Karpas-422 (cell line): ENCODE results near the gene SIX3. TPM values are rescaled to one million over a fixed set of nuclear protein-coding genes. Genes with fewer than 3 reads are reported as not detected.

ENCODE experiments used
- DNase-seq: peaks from one replicate; pipeline ENCODE4 v3.0.0-alpha.2; 2015
- H2AFZ ChIP-seq: fragments of 200-600 bp; sonication (generic); 2 replicates; pipeline ENCODE4 v1.6.1; 2014; ENCODE audit warnings: antibody characterized with exemption, low read length, mixed read lengths
- H3K27ac ChIP-seq: fragments of 200-600 bp; sonication (generic); 2 replicates; pipeline ENCODE4 v1.5.1; 2014; ENCODE audit warnings: mild to moderate bottlenecking, low read length, moderate library complexity
- H3K27me3 ChIP-seq: fragments of 200-600 bp; sonication (generic); 2 replicates; pipeline ENCODE4 v1.6.1; 2014; ENCODE audit warnings: low read length, mixed read lengths
- H3K36me3 ChIP-seq: fragments of 200-600 bp; sonication (generic); 2 replicates; pipeline ENCODE4 v1.6.1; 2014; ENCODE audit warnings: low read length, mixed read lengths; ENCODE audit not compliant: insufficient read depth
- H3K4me1 ChIP-seq: fragments of 200-600 bp; sonication (generic); 2 replicates; pipeline ENCODE4 v1.6.1; 2014; ENCODE audit warnings: mild to moderate bottlenecking, low read length, mixed read lengths
- H3K4me2 ChIP-seq: fragments of 200-600 bp; sonication (generic); 2 replicates; pipeline ENCODE4 v1.6.1; 2014; ENCODE audit warnings: low read length, low read depth, mild to moderate bottlenecking; ENCODE audit not compliant: poor library complexity, severe bottlenecking
- H3K4me3 ChIP-seq: fragments of 200-600 bp; sonication (generic); 2 replicates; pipeline ENCODE4 v1.5.1; 2014; ENCODE audit warnings: mild to moderate bottlenecking, antibody characterized with exemption, low read length, mixed read lengths
- H3K79me2 ChIP-seq: fragments of 200-600 bp; sonication (generic); 2 replicates; pipeline ENCODE4 v1.6.1; 2014; ENCODE audit warnings: mild to moderate bottlenecking, low read length, mixed read lengths
- H3K9ac ChIP-seq: fragments of 200-600 bp; sonication (generic); 2 replicates; pipeline ENCODE4 v1.6.0; 2014; ENCODE audit warnings: low read length
- H3K9me2 ChIP-seq: fragments of 200-600 bp; sonication (generic), shearing (Covaris generic); replicated peaks from 2 replicates; pipeline ENCODE4 v1.6.0; 2014; ENCODE audit warnings: mild to moderate bottlenecking, low read length, moderate library complexity; ENCODE audit not compliant: insufficient read depth
- H3K9me3 ChIP-seq: fragments of 300-700, 200-600 bp; sonication (generic); 2 replicates; pipeline ENCODE4 v1.6.1; 2014; ENCODE audit warnings: low read length, mixed read lengths
- H4K20me1 ChIP-seq: fragments of 200-600 bp; sonication (generic); 2 replicates; pipeline ENCODE4 v1.6.1; 2014; ENCODE audit warnings: mild to moderate bottlenecking, antibody characterized with exemption, low read length, low read depth; ENCODE audit not compliant: insufficient read depth
- total RNA-seq: library from RNA; depleted of rRNA; stranded (reverse); fragments of >200 nt; shearing (Covaris generic); gene quantifications from 2 replicates; pipeline ENCODE4 v1.2.3, GENCODE V29; 2014; ENCODE audit warnings: low replicate concordance

SIX3 gene
- total RNA-seq, 1 experiment from 2014 or later: not detected

GRCh38 chr2:44933434-44933951 lies 8.0 kb upstream of the SIX3 start:
- no peak overlapping the region for H2AFZ ChIP-seq
- no peak overlapping the region for H3K4me2 ChIP-seq
- no peaks in the 10 kb centered on the region for H3K79me2 ChIP-seq
- H3K4me3 ChIP-seq: no peak overlapping the region
- H3K27me3 ChIP-seq: no peaks in the 10 kb centered on the region
- no peaks in the 10 kb centered on the region for H3K9me2 ChIP-seq
- H3K9ac ChIP-seq: no peak overlapping the region
- no peaks in the 10 kb centered on the region for H3K9me3 ChIP-seq
- no peaks in the 10 kb centered on the region for H3K4me1 ChIP-seq
- no peaks in the 10 kb centered on the region for H3K36me3 ChIP-seq
- H3K27ac ChIP-seq: no peak overlapping the region
- H4K20me1 ChIP-seq: no peaks in the 10 kb centered on the region
- no peak for DNase-seq

- Histone ChIP-seq H2AFZ (no peak overlapping the region), H3K79me2 (no peaks in the 10 kb centered on the region), H3K4me3 (no peak overlapping the region), H3K4me1 (no peaks in the 10 kb centered on the region), H3K9me2 (no peaks in the 10 kb centered on the region), H3K27ac (no peak overlapping the region), H3K9me3 (no peaks in the 10 kb centered on the region), H3K9ac (no peak overlapping the region), H3K36me3 (no peaks in the 10 kb centered on the region), H3K27me3 (no peaks in the 10 kb centered on the region), H3K4me2 (no peak overlapping the region), H4K20me1 (no peaks in the 10 kb centered on the region)
- DNase-seq: no peak
Observed at GRCh38 chr2:44934038-44934982, 7.2 kb upstream of the SIX3 start.

GRCh38 chr2:44934983-44935728 lies 6.3 kb upstream of the SIX3 start:
- H2AFZ ChIP-seq: no peak overlapping the region
- H3K27me3 ChIP-seq: no peaks in the 10 kb centered on the region
- H3K9ac ChIP-seq: no peak overlapping the region
- no peak overlapping the region for H3K4me2 ChIP-seq
- H3K27ac ChIP-seq: no peak overlapping the region
- DNase-seq: no peak
- no peaks in the 10 kb centered on the region for H3K9me2 ChIP-seq
- no peaks in the 10 kb centered on the region for H3K36me3 ChIP-seq
- no peaks in the 10 kb centered on the region for H3K4me1 ChIP-seq
- H3K9me3 ChIP-seq: no peaks in the 10 kb centered on the region
- no peaks in the 10 kb centered on the region for H4K20me1 ChIP-seq
- no peak overlapping the region for H3K4me3 ChIP-seq
- no peaks in the 10 kb centered on the region for H3K79me2 ChIP-seq

GRCh38 chr2:44935729-44936098 lies 5.8 kb upstream of the SIX3 start:
- no peaks in the 10 kb centered on the region for H3K9me2 ChIP-seq
- H3K4me3 ChIP-seq: no peak overlapping the region
- no peaks in the 10 kb centered on the region for H3K36me3 ChIP-seq
- H3K27ac ChIP-seq: no peak overlapping the region
- no peaks in the 10 kb centered on the region for H3K4me1 ChIP-seq
- H3K4me2 ChIP-seq: no peak overlapping the region
- no peaks in the 10 kb centered on the region for H3K27me3 ChIP-seq
- no peaks in the 10 kb centered on the region for H4K20me1 ChIP-seq
- H3K9me3 ChIP-seq: no peaks in the 10 kb centered on the region
- no peaks in the 10 kb centered on the region for H3K79me2 ChIP-seq
- DNase-seq: no peak
- no peak overlapping the region for H3K9ac ChIP-seq
- H2AFZ ChIP-seq: no peak overlapping the region

- H3K4me2 ChIP-seq: no peak overlapping the region
- H4K20me1 ChIP-seq: no peaks in the 10 kb centered on the region
- no peaks in the 10 kb centered on the region for H3K9me3 ChIP-seq
- no peak overlapping the region for H3K4me3 ChIP-seq
- no peaks in the 10 kb centered on the region for H3K79me2 ChIP-seq
- no peaks in the 10 kb centered on the region for H3K27me3 ChIP-seq
- H3K4me1 ChIP-seq: no peaks in the 10 kb centered on the region
- H3K36me3 ChIP-seq: no peaks in the 10 kb centered on the region
- no peak for DNase-seq
- H3K9me2 ChIP-seq: no peaks in the 10 kb centered on the region
- no peak overlapping the region for H3K27ac ChIP-seq
- H3K9ac ChIP-seq: no peak overlapping the region
- no peak overlapping the region for H2AFZ ChIP-seq
Observed at GRCh38 chr2:44936275-44936674, 5.2 kb upstream of the SIX3 start.

- H3K4me3 ChIP-seq: no peak overlapping the region
- no peak overlapping the region for H3K4me2 ChIP-seq
- H3K27ac ChIP-seq: no peak overlapping the region
- no peak overlapping the region for H2AFZ ChIP-seq
- H3K79me2 ChIP-seq: no peaks in the 10 kb centered on the region
- DNase-seq: no peak
- H3K9me2 ChIP-seq: no peaks in the 10 kb centered on the region
- no peak overlapping the region for H3K9ac ChIP-seq
- no peaks in the 10 kb centered on the region for H3K4me1 ChIP-seq
- no peaks in the 10 kb centered on the region for H4K20me1 ChIP-seq
- H3K36me3 ChIP-seq: no peaks in the 10 kb centered on the region
- H3K9me3 ChIP-seq: no peaks in the 10 kb centered on the region
- no peaks in the 10 kb centered on the region for H3K27me3 ChIP-seq
Observed at GRCh38 chr2:44936715-44937687, 4.5 kb upstream of the SIX3 start.

GRCh38 chr2:44937688-44938240 lies 3.7 kb upstream of the SIX3 start:
- Histone ChIP-seq H3K9me3 (no peaks in the 10 kb centered on the region), H3K4me2 (no peak overlapping the region), H3K27me3 (no peaks in the 10 kb centered on the region), H3K9me2 (no peaks in the 10 kb centered on the region), H3K27ac (no peak overlapping the region), H3K4me1 (no peaks in the 10 kb centered on the region), H3K9ac (no peak overlapping the region), H4K20me1 (no peaks in the 10 kb centered on the region), H2AFZ (no peak overlapping the region), H3K79me2 (no peaks in the 10 kb centered on the region), H3K36me3 (no peaks in the 10 kb centered on the region), H3K4me3 (no peak overlapping the region)
- no peak for DNase-seq
